PFSK-1 (cell line): Measurements from ENCODE around the gene F8A2.

Source experiments
- FOXP2 ChIP-seq: optimal IDR thresholded peaks from 2 replicates; pipeline ENCODE3; 2011; ENCODE audit warnings: borderline replicate concordance, control low read depth, inconsistent platforms; ENCODE audit not compliant: insufficient read depth; ENCODE audit errors: extremely low read length, extremely low read depth
- POLR2AphosphoS5 ChIP-seq: IDR thresholded peaks from 2 replicates; pipeline ENCODE4 v1.6.1; 2012; ENCODE audit warnings: low read depth, mild to moderate bottlenecking, control low read depth, low read length, moderate library complexity
- REST ChIP-seq, 2 experiments: IDR thresholded peaks; 2 replicates each; pipeline versions ENCODE4 v1.6.1 to v1.8.0; 2011 to 2012; ENCODE audit warnings: low read depth in 2 of 2, low read length in 2 of 2, control low read depth in 1 of 2, inconsistent platforms in 1 of 2, mild to moderate bottlenecking in 1 of 2, moderate library complexity in 1 of 2; ENCODE audit not compliant: insufficient read depth in 1 of 2
- SIN3A ChIP-seq: IDR thresholded peaks from 2 replicates; pipeline ENCODE4 v1.6.1; 2012; ENCODE audit warnings: mild to moderate bottlenecking, low read length, moderate library complexity, borderline replicate concordance; ENCODE audit not compliant: insufficient read depth

- TF ChIP-seq POLR2AphosphoS5 (no peak), REST (IDR thresholded peaks at IDR 0.05; ENCODE audit: insufficient read depth in 1 of 2, low read depth in 2 of 2, low read length in 2 of 2) (no peak), FOXP2 (no peak), SIN3A (no peak)
Observed at GRCh38 chrX:155389634-155390033, 7.7 kb downstream of the F8A2 start.
